H1 (cell line): ENCODE measurements around the gene FBXL16. TPM values are rescaled to one million over a fixed set of nuclear protein-coding genes. Genes with fewer than 3 reads are reported as not detected.

ENCODE experiments used
- JUN ChIP-seq: IDR thresholded peaks from 2 replicates; pipeline ENCODE4 v1.6.1; 2011; ENCODE audit warnings: low read depth, mild to moderate bottlenecking, improper control_type of control experiment, low read length
- SP1 ChIP-seq: IDR thresholded peaks from 2 replicates; pipeline ENCODE4 v1.6.1; 2011; ENCODE audit warnings: low read depth, low read length
- SP2 ChIP-seq: IDR thresholded peaks from 2 replicates; pipeline ENCODE4 v1.6.1; 2012; ENCODE audit warnings: mild to moderate bottlenecking, low read length, inconsistent platforms
- SUZ12 ChIP-seq: fragments of 200-600 bp; sonication (generic); IDR thresholded peaks from 2 replicates; pipeline ENCODE4 v1.6.1; 2012; ENCODE audit warnings: mild to moderate bottlenecking, inconsistent platforms, low read length, moderate library complexity, mixed read lengths
- polyA plus RNA-seq, 7 experiments: library from polyadenylated mRNA; depleted of rRNA in 3 of 7; stranded (reverse) in 5 of 7; unstranded in 2 of 7; fragments of >200 nt in 5 of 7; fragments of 200-250 nt in 2 of 7; gene quantifications; 1 replicate in 5 of 7; 2 replicates in 1 of 7; 4 replicates in 1 of 7; pipeline versions ENCODE4 v1.2.1 to v1.2.3, GENCODE V29; 2011 to 2013; ENCODE audit warnings: missing spikeins in 2 of 7, mixed read lengths in 2 of 7
- total RNA-seq: library from RNA; stranded (reverse); fragmentation: NEBNext Ultra II Directional; extraction: Animal tissue kit (Norgen Biotek cat#: 25700); gene quantifications from 2 replicates; pipeline ENCODE4 v1.2.1, GENCODE V29; 2021

FBXL16 gene
- total and polyA plus RNA-seq, 2 of the 8 experiments (the other 6 are each of a cell fraction or from before 2014, with no cell fraction given) = 12.5 to 12.8 TPM

- TF ChIP-seq JUN = no peak
- no peak for TF ChIP-seq SP1
- no peak for TF ChIP-seq SUZ12
- TF ChIP-seq SP2 = no peak
Observed at GRCh38 chr16:741986-742629, 36.5 kb upstream of the FBXL16 start (continued).
